OCI-LY7 (cell line): ENCODE measurements around the gene BCL11A.

ENCODE experiments used
- EZH2phosphoT487 ChIP-seq: fragments of 200-600 bp; sonication (generic); IDR thresholded peaks from 2 replicates; pipeline ENCODE4 v1.6.1; 2018; ENCODE audit warnings: low read depth, borderline replicate concordance, mild to moderate bottlenecking, mixed run types, antibody characterized with exemption, low read length, moderate library complexity, mixed read lengths
- TF ChIP-seq, protein P1 (sequence below): fragments of 200-600 bp; sonication (generic); conservative IDR thresholded peaks from 2 replicates; pipeline ENCODE4 v1.5.1; 2014; ENCODE audit warnings: mild to moderate bottlenecking, antibody characterized with exemption, low read length, moderate library complexity, mixed read lengths

DNA sequence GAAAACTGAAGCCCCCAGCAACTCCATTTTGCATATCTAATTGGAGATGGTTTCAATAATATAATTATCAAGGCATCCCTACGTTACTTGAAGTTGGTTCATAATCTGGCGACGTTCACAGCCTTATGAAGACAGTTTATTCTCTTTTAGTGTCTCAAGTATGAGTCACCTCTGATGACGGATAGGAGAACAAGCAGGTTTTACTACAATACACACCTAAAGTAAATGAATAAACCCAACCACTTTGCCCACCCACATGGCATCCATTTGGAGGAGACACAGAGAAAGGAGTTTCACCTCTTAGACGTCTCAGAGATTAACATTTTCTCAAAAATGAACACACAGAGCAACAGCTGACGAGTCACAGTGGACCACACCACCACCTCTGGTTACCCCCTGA is 40.8 kb downstream of the BCL11A start:
- TF ChIP-seq, protein P1, sequence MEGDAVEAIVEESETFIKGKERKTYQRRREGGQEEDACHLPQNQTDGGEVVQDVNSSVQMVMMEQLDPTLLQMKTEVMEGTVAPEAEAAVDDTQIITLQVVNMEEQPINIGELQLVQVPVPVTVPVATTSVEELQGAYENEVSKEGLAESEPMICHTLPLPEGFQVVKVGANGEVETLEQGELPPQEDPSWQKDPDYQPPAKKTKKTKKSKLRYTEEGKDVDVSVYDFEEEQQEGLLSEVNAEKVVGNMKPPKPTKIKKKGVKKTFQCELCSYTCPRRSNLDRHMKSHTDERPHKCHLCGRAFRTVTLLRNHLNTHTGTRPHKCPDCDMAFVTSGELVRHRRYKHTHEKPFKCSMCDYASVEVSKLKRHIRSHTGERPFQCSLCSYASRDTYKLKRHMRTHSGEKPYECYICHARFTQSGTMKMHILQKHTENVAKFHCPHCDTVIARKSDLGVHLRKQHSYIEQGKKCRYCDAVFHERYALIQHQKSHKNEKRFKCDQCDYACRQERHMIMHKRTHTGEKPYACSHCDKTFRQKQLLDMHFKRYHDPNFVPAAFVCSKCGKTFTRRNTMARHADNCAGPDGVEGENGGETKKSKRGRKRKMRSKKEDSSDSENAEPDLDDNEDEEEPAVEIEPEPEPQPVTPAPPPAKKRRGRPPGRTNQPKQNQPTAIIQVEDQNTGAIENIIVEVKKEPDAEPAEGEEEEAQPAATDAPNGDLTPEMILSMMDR, result no peak
- TF ChIP-seq EZH2phosphoT487, result no peak
